Skeletal muscle cell (primary cell): ENCODE data around the gene CYSRT1.

Source experiments
- DNase-seq: peaks from one replicate; pipeline ENCODE4 v3.0.0-alpha.2; 2010; ENCODE audit warnings: low read depth
- H3K4me3 ChIP-seq: 2 replicates; pipeline ENCODE4 v1.5.1; 2011; ENCODE audit warnings: low read depth, mild to moderate bottlenecking, control low read depth, low read length, moderate library complexity

CYSRT1 gene

DNA sequence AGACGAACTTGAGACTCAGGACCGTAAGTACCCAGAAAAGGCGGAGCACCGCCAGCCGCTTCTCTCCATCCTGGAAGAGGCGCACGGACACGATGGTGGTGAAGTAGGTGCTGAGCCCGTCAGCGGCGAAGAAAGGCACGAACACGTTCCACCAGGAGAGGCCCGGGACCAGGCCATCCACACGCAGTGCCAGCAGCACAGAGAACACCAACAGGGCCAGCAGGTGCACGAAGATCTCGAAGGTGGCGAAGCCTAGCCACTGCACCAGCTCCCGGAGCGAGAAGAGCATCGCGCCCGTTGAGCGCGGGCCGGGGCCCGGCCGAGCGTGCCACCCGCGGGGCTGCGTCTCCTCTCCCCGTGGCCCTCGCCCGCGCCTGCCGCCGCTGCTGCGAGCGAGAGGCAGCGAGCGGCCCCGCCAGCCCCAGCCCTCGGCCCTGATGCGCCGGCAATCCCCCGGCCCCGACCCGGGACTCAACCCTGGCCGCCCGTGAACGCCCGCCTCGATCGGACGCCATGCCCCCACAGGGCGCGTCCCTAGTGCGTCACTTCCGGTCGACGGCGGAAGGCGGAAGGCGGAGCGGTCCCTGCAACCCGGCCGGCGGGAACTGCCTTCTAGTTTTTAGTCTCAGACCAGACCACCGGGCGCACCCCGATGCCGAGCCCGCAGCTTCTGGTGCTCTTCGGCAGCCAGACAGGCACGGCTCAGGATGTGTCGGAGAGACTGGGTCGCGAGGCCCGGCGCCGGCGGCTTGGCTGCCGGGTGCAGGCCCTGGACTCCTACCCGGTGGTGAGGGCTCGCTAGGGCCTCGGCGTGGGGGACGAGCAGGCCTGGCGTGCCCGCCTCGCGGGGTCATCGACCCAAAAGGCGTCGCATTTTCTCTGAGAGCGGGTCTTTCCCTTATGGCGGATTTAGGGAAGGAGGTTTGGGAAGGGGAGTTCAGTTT is 19.6 kb upstream of the CYSRT1 start, which contains the start of the genes NDOR1 and TMEM203:
TSS of gene NDOR1 (plus strand) at position 575 of the 944 bp plus-strand sequence. CDS start at position 653, 78 bp downstream.
TSS of gene TMEM203 (minus strand) at position 523 of the 944 bp plus-strand sequence. CDS start at position 289, 234 bp downstream.
- peak within 1 kb of the TSS; percentile 93 for H3K4me3 ChIP-seq
- DNase-seq: peak; percentile 32

DNA sequence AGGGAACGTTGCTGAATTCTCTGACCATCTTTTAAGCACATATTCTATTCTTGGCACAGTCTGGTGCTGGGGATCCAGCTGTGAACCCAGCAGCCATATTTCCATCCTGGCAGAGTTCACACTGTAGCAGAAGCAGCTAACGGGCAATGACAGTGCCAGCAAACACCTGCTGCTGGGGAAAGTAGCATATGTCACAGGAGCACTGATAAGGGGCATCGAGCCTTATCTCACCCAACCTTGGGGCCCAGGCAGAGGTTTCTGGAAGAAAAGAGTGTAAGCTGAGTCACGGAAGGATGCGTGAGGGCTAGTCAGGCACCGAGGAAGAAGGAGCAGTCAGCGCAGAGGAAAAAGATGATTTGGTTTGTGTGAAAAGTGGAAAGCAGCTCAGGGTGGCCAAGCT is 18.4 kb upstream of the CYSRT1 start:
- peak overlapping the region; percentile 93 for H3K4me3 ChIP-seq
- no peak for DNase-seq

DNA sequence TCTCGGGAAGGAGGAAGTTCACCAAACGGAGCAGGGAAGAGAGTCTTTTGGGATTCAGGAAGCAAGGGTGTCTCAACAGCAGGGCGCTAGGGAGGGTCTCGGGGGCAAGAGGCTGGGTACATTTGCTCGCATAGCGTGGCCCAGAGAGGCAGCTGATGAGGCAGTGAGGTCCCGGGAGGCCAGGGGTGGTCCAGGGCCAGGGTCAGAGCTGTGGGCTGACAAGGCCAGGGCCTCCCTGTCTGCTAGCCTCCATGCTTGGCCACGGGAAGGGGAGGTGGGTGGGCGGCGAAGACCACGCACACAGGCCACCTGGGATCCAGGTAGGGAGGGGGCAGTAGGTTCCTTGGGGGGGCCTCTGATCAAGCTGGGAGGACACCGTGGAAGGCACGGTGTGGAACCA is 13.4 kb upstream of the CYSRT1 start:
- no peak overlapping the region for H3K4me3 ChIP-seq
- DNase-seq: no peak

DNA sequence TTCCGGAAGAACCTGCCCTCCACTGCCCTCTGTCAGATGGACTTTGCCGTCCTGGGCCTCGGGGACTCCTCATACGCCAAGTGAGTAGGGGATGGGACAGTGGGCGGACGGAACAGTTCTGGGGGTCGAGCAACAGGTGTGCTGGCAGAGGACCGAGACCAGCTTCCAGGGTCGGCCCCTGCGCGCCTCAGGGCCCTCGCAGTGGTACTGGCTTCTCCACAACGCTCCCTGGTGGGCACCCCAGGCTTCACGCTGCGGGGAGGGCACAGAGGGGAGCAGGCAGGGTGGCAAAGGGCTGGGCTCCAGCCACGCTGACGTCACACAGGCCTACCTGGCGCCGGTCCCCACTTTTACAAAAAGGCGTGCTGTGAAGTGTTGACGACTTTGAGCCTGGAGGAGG is 12.5 kb upstream of the CYSRT1 start:
- no peak for DNase-seq
- H3K4me3 ChIP-seq: no peak overlapping the region

DNA sequence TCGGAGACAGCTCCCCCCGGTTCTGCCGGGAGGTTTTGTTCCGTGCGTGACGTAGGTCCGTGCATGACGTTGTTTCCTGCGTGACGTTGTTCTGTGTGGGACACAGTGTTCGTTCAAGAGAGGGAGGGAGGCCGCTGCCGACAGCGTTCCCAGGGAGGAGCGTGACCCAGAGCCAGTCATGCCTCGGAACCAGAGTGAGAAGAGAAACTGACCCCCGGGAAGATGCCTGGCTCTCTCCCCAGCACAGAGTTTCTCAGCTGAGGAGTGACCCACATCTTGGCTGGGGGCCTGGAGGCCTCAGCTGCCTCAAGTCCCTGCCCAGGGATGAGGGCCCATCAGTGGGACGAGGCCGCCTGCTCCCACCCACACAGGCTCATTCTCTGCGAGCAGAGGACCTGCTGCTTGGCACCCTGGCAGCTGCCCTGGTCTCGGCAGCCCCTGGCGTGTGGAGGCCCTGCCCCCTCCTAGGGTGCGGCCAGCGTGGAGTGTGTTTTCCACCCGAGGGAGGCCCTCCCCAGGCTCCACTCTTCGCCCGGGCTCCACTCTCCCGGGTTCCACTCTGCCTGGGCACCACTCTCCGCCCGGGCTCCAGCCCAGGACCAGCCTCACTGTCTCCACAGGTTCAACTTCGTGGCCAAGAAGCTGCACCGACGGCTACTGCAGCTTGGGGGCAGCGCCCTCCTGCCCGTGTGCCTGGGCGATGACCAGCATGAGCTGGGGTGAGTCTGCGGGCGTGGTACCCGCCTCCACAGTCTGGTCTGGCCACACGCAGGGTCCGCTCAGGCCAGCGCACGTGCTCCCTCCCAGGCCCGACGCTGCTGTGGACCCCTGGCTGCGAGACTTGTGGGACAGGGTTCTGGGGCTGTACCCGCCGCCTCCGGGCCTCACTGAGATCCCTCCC is 11.6 kb upstream of the CYSRT1 start:
- DNase-seq: no peak
- no peak overlapping the region for H3K4me3 ChIP-seq

DNA sequence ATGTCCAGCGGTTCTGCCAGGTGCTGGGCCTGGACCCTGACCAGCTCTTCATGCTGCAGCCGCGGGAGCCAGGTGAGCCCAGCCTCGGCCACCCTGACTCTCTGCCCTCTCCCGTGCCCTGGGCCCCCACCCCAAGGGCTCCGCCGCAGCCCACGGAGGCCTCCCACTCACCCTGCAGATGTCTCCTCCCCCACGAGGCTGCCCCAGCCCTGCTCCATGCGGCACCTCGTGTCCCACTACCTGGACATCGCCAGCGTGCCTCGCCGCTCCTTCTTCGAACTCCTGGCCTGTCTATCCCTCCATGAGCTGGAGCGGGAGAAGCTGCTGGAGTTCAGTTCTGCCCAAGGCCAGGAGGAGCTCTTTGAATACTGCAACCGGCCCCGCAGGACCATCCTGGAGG is 10.4 kb upstream of the CYSRT1 start:
- no peak for DNase-seq
- no peak overlapping the region for H3K4me3 ChIP-seq

DNA sequence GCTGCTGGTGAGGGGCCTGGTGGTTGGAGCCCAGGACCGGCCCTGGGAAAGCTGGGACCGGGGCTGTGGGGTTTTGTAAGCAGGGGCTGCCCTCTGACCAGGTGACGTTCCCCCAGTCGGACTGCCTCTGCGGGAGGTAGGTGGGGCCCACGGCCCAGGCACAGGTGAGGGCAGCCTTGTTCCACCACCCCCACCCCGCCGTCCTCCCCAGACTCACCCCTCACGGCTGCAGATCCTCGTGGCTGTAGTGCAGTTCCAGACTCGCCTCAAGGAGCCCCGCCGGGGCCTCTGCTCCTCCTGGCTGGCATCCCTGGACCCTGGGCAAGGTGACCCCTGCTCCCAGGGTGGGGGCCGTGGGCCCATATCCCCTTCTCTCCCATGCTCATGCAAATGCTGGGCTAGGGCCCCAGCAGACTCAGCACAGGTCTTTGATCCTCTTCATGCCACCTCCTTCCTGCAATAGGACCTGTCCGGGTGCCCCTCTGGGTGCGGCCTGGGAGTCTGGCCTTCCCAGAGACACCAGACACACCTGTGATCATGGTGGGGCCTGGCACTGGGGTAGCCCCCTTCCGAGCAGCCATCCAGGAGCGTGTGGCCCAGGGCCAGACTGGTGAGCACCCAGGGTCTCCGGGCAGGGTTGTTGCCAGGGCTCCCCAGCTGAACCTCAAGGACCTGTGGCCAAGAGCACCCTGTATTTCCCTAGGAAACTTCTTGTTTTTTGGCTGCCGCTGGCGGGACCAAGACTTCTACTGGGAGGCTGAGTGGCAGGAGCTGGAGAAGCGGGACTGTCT is 9.6 kb upstream of the CYSRT1 start:
- no peak overlapping the region for H3K4me3 ChIP-seq

DNA sequence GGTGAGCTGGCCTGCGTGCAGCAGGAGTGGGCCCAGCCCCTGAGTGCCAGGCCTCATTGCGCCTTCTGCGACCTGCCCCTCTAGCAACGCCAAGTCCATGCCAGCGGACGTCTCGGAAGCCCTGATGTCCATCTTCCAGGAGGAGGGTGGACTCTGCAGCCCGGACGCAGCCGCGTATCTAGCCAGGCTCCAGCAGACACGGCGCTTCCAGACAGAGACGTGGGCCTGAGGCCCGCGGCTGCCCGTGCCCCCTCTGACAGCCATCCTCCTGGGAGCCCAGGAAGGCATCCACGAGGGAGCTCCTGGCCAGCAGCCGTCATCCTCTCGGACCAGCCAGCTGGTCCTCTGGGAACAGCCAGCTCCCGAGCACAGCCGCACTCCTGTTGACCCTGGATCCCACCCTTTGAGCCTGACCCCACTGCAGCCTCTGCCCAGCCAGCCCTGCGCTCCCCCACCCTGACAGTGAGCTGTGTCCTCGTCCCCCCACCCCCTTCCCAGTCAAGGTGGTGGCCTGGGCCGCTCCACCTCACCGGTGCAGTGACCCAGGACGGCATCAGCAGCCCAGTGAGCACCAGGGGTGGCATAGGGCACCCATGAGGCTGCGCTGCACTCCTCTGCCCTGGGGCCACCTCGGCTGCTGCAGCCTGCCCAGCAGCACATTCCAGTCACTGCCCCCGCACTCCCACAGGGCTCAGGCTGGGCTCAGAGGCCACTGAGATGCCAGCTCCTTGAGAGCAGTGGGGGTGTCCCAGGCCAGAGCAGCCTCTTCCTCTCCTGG is 8.6 kb upstream of the CYSRT1 start:
- no peak for DNase-seq
- H3K4me3 ChIP-seq: no peak overlapping the region

More for the DNA sequence above, 9.6 kb upstream of the CYSRT1 start:
- no peak for DNase-seq

DNA sequence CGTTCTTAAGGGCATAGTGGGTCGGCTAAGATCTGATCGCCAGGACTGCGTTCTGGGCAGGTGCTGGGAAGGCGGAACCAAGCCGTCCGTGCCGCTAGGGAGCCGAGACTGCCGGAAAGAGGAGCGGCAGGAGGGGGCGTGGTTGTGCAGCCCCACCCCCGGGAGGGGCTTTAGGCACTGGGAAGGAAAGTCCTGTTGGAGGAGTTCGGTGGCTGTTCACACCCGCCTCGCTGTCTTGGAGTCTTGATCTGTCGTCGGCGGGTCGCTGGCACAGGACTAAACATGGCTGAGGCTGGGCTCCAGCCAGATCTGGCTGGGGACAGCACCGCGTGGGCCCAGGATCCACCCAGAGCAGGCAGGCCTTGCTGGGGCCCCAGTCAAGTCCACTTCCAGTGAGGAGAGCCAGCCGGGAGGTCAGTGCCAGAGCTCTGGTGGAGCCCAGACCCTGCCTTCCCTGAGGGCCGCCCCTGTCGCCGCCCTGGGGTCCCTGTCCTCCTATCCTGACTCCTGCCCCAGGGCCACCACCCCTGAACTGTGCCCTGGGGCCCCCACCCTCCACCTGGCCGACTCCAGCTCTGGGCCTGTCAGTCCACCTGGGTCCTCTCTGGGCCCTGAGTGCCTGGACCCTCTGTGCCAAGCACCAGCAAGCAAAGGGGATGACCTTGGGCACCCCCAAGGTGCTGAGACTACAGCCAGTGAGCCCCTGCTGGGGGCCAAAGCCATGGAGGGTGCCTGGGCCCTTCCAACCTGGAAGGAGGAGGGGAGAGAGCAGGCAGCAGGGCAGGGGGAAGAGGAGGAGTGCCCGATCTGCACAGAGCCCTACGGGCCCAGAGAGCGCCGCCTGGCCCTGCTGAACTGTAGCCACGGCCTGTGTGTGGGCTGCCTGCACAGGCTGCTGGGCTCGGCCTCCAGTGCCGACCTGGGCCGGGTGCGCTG is 7.4 kb upstream of the CYSRT1 start:
- DNase-seq: no peak
- no peak overlapping the region for H3K4me3 ChIP-seq

DNA sequence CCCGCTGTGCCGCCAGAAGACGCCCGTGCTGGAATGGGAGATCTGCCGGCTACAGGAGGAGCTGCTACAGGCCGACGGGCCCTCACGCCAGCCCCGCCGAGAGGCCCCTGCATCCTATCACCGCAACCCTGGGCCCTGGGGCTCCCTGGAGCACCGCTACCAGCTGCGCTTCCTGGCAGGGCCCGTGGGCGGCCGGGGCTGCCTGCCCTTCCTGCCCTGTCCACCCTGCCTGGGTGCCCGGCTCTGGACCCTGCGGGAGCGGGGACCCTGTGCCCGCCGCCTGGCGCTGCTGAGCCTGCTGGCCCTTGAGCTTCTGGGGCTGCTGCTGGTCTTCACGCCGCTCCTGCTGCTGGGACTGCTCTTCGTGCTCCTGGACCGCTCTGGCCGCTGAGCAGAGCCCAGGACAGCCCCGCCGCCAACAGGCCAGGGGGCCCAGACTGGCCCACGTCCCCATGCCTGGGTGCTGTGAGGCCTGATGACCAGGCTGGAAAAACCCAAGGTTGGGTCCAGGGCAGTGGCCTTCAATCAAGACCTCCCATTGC is 6.7 kb upstream of the CYSRT1 start:
- DNase-seq: no peak
- no peak overlapping the region for H3K4me3 ChIP-seq

DNA sequence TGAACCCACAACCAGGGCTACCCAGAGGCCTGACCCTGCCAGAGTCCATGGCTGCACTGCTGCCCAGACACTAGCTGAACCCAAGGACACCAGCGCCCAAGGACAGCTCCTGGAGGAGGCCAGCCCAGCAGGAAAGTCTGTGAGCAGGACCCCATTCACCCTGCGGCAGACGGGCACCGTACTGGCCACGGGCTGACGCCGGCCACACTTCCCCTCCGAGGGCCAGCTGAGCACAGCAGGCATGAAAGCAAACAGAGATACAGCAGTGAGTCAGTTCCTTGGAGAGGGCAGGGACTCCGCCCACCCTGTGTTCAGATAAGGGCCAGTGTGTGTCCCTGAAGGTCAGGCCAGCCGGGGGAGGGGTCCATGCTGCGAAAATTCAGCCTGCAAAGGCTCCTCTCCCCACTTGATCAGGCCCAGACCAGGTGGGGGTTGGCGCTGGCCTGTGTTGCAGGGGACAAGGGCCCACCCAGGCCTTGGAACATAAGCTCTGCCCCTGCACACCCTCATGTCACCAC is 6.2 kb upstream of the CYSRT1 start:
- no peak for DNase-seq
- no peak overlapping the region for H3K4me3 ChIP-seq

DNA sequence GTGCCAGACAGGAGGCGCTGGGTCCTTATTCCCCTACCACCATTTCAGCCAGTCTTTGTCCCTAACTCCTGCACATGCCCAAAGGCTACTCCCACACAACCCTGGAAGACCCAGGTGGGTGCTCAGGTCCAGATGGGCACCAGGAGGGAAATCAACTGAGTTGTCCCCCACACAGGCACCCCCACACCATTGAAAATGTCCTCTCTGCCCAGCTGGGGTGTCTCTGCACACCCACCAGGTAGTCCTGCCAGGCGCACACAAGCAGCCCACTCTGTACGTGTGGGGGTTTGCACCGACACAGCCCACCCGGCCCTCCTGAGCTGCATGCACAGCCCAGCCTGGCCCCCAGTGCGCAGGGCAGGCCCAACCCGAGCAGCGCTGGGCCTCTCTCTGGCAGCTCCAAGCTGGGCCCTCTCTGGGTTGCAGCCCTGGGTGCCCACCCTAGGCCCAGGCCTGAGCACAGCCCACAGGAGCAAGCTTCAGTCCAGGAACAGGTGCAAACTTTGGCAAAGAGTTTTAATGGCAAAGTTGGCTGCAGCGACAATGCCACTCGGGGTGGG is 5.1 kb upstream of the CYSRT1 start:
- H3K4me3 ChIP-seq: no peak overlapping the region
- no peak for DNase-seq

DNA sequence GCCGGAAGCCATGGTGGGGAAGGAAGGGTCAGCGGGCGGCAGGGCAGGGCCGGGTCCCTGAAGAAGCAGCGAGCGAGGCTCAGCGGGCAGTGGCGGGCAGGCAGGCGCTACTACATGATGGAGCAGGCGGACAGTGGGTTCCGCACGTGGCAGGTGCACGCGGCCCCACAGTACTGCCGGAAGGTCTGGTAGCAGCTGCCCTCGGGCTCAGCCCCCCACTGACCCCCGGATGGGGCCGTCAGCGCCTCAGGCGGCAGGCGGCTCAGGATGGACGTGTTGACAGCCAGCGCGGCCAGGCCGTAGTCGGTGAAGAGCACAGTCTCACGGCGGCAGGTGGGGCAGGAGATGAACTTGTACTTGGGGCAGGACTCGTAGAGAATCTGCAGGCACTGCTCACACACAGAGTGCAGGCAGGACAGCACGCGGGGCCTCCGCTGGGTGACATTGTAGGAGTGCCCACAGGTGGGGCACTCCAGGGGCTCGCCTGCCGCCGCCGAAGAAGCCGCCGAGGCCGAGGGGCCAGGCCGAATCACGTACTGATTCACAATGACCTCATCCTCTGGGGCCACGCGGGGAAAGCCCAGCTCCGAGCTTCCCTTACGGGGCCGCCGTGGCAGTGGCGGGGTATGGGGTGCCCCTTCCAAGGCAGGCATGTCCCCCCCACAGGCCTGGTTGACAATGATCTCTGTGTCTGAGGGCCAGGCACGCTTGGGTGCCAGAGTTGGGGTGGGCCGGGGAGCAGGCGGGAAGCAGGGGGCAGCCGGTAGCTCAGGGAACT is 4.5 kb upstream of the CYSRT1 start:
- no peak for DNase-seq
- no peak overlapping the region for H3K4me3 ChIP-seq

DNA sequence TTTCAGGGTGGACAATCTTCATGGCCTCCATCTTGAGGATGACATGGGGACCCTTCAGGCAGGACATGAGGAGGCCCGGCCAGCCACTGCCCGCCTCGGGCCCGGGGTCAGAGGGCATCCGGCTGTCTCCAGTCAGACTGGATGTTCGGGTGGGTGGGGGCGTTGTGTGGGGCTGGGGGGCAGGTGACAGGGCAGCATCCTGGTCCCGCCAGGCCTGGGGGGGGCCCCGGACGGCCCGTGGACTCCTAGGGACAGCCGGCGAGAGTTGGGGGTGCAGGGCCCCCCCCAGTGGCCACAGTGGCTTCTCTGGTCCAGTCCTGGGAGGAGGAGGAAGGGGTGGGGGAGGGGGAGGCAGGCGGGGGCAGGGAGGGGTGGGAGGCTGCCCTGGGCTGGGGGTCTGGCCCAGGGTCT is 3.9 kb upstream of the CYSRT1 start:
- no peak overlapping the region for H3K4me3 ChIP-seq
- no peak for DNase-seq

DNA sequence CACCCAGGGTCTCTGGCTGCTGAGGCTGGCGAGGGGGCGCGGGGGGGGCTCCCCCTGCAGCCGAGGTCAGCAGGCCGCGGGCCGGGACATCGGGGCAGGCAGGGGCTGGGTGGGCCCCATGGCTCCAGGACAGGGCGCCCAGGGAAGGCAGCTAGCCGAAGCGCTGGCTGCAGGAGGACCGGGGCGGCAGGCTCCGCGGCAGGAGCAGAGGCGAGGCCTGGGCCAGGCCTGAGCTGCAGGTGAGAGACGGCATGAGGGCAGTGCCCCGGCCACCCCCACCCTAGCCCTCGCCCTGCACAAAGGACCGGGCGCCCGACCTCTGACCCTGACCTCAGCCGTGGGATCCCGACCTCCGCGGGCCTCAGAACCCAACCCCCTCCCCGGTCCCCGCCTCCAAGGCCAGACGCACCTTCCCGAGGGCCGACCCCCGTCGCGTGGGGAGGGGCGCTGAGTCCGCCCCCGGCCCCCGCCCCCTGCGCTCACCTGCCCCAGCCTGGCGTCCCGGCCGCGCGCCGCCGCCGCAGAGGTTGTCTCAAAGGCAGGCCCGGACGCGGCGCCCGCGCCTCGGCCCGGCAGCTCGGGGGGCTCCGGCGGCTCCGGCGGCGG is 3.4 kb upstream of the CYSRT1 start:
- peak overlapping the region; percentile 32 for H3K4me3 ChIP-seq
- no peak for DNase-seq
